Esophagus squamous epithelium (tissue), 4 donors: ENCODE results near the gene ZNF652. TPM values are rescaled to one million over a fixed set of nuclear protein-coding genes. Genes with fewer than 3 reads are reported as not detected.

Source experiments
- small RNA-seq, 4 donors: library from RNA; depleted of rRNA; stranded (forward); fragments of <200 nt; gene quantifications; one replicate each; pipeline ENCODE3, GENCODE V24; 2016
- total RNA-seq, 4 donors: library from RNA; depleted of rRNA; stranded (reverse); fragments of >200 nt; gene quantifications; one replicate each; pipeline ENCODE4 v1.1.0, GENCODE V29; 2016

ZNF652 gene
- total RNA-seq, 4 donors from 2014 or later = 14.0 to 32.6 (median 20.9) TPM

Small RNA genes lying within 50 kb of the gene (small RNA-seq; reads per million reads assigned to genes)
- 0 reads per million in 4 donors for gene MIR6129

Other genes starting within 250 kb of the ZNF652 start
- under 1 TPM in 1 of 4 donors, not detected in 3; 0.04 TPM for gene B4GALNT2, start 229.5 kb downstream of the ZNF652 start, total RNA-seq
- gene GNGT2, start 151.7 kb downstream of the ZNF652 start, total RNA-seq = 1 to 10 TPM in 2 of 4 donors, not detected in 2; 1.4 to 1.7 TPM
- gene ABI3, start 151.5 kb downstream of the ZNF652 start, total RNA-seq = 1 to 10 TPM; 1.5 to 8.8 (median 4.2) TPM
- gene PHOSPHO1, start 131.5 kb downstream of the ZNF652 start, total RNA-seq = 1 to 10 TPM in 1 of 4 donors, under 1 TPM in 1, not detected in 2; 0.38 to 2.4 TPM
- gene PHB1, start 52.6 kb upstream of the ZNF652 start, total RNA-seq = 100 to 1,000 TPM in 2 of 4 donors, 10 to 100 TPM in 2; 61.7 to 119 (median 106) TPM
- gene NGFR, start 133.0 kb upstream of the ZNF652 start, total RNA-seq = 1 to 10 TPM; 1.6 to 9.6 (median 4.9) TPM
- 1 to 10 TPM in 2 of 4 donors, under 1 TPM in 2; 0.53 to 3.8 (median 1.5) TPM for gene NXPH3, start 213.6 kb upstream of the ZNF652 start, total RNA-seq